HUDEP-2 (cell line): ENCODE data around the gene CCL15.
"Not testable (repeated sequence)": the region's sequence is repeated elsewhere in the genome, so short reads cannot be mapped to it uniquely, and the experiment has no call there.

Experiments used
- DNase-seq, 76 experiments: peaks; one replicate each; lab custom pipeline; 2025; ENCODE audit not compliant: unreplicated experiment in 76 of 76; lab: John Stamatoyannopoulos, UW

CCL15 gene, protein sequence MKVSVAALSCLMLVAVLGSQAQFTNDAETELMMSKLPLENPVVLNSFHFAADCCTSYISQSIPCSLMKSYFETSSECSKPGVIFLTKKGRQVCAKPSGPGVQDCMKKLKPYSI

DNA sequence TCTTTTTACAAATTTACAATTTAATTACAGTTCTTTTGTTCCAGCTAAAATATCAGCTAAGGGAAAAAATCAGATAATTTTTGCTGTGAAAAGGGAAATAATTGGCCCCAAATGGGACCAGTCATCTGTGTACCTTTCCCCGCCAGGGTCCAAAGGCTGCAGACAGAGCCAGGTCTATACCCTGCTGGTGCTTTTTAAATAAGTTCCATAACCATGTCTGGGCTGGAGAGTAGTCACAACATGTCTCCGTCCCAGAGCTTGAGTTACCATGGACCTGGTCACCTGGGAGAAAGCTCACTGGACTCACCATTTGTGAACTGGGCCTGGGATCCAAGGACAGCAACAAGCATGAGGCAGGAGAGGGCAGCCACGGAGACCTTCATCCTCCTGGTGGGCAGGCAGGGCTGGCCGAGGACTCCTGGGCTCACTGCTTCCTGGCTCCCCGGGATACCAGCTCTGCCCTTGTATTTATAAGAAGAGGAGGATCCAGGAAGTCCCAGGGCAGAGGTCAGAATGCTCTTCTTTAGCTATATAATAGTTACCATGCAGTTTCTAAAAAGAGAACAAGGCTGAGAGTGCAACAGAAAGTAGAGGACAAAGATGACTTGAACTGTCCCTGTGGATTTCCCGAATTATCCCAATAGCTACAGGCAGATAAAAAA, at the start of gene CCL15:
CCL15 (minus strand) TSS at position 444 of the 662 bp plus-strand sequence; CDS start at position 383, 61 bp downstream.
- no peak for DNase-seq

DNA sequence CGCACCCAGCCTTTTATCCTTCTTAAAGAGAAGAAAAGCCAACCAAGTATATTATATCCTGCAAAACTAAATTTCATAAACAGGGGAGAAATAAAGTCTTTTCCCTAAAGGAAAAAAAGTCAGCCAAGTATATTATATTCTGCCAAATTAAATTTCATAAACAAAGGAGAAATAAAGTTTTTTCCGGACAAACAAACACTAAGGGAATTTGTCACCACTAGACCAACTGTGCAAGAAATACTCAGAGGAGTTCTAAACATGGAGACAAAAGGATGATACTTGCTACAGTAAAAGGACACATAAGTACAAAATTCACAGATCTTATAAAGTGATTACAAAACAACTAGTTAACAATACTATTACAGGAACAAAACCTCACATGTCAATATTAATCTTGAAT, 48.3 kb upstream of the CCL15 start:
- DNase-seq, result no peak

DNA sequence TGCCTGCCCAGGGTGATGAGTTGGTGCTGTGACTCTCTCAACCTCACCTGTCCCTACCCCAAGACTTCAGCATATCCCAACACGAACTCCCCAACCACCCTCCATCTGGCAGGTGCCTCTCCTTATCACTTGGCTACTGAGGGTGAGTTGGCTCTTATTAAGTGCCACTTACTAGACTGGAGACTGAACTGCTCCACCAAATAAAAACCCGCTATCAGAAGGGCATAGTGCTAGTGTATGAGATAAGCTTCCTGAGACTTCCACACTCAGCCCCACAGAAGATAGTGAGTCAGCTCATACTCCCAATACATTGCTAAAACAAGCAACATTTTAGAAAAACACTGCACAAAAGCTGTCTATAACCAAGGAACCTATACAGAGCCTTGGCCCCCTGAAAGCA, 46.7 kb upstream of the CCL15 start:
- DNase-seq, result peak in 17 of 76 experiments; percentile 1 to 64 (median 15)

DNA sequence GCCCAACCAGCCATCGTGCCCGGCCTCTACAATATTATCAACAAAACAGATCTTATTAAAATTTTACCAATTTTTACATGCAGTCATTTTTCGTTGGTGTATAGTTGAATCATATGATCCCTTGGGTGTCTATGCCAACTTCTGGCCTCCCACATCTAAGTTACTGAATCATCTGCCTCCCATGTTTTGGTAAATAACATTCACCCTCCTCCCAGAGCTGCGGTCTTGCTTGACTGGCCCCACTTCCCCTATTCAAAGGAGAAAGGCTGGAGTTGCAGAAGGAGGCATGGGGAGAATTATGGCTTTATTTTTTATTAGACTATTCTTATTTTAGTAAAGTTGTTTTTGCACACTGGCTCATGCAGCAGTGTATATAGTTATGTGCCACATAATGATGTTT, 34.9 kb upstream of the CCL15 start:
- DNase-seq, result no peak

DNA sequence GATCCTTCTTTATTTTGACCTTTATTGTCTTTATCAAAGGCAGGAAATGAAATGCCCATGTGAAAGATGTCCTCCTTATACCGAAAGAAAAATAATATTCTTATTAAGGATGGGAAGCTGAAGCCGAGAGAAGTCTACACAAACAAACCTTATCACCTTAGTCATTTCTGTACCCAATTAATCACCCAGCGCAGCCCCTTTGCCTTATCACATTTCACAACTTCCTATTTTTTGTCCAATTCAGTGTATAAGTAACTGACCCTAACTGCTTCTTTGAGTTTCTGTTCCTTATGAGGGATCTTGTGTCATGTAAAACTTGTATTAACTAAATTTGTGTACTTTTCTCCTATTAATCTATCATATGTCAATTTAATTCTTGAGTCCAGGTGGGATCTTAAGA, 32.8 kb upstream of the CCL15 start:
- DNase-seq, result peak in 4 of 76 experiments; percentile 2 to 58 (median 29)

DNA sequence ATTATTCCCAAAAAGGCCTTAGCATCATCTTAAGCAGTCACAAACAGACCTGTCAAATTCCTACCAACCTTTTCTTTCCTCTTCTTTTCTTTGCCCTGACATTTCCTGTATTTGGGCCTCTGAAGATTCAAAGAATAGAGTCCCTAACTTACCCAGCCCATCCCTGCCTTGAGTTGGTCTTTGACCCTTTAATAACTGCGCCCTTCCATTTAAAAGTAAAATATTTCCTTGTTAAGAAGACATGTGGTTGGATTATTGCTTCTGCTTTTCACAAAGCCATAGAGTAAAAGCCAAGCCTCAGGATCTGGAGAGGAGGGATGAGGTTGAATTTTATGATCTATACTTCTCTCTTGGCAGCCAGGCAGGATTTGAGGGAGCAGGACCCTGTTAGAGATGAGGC, 29.6 kb upstream of the CCL15 start:
- DNase-seq, result no peak

DNA sequence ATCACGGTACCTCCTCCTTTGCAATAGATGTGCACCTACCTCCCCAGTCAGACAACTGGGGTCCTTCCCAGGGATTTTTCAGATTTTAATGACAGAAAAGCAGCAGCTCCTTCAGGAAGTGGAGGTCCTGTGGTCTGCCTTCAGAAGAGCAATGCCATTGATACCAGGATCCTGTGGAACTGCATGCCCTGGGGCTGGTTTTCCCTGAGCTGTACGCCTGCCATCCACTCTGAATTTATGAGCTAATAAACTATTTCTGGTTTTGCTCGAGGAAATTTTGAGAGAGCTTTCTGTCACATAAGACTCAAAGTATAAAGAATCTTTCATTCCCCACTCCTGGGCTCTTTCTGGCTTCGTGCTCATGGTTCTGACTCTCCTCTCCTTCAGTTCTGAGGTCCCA, 26.4 kb upstream of the CCL15 start:
- DNase-seq, result no peak

DNA sequence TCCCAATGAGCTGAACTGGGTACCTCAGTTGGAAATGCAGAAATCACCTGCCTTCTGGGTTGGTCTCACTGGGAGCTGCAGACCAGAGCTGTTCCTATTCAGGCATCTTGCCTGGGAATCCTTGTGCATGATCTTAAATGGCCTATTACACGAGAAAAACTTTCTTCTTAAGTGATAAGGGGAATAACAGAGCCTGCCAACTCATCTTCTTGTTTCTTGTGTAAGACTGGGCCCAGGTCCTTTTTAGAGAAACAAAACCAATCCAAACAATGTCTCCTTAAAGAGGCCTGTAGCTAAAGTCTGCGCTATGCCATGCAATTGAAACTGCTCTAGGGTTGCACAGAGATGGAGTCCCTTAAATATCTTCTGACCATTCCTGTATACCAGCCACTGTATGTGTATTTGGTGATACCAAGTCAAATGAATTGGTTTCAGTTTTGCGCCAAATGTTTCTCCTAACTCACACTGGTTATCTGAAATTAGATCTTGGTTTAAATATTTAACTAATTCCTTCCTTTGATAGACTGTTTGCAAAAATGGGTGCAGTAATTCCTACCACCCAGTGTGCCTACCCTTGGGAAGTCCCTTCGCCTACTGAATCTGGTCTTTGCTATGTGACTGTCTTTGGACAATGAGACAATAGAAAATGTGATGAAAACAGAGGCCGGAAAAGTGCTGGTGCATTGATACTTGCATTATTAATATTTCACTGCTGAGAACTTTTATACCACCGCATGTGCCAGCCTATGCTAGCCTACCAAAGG, 22.9 kb upstream of the CCL15 start:
- DNase-seq, result no peak

DNA sequence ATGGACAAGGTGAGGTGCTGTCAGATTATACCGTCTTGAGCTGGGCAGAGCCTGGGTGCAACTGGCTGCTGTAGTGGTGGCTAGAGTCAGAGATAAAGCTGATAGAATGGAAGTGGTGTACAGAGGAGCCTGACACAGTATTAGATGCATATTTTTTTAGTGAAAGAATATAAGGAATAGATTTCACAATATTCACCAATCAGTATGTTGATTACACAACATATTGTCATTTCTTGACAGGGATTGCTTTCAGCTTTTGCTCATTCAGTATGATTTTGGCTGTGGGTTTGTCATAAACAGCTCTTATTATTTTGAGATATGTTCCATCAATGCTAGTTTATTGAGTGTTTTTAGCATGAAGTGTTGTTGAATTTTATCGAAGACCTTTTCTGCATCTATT, 18.1 kb upstream of the CCL15 start:
- DNase-seq, result no peak

DNA sequence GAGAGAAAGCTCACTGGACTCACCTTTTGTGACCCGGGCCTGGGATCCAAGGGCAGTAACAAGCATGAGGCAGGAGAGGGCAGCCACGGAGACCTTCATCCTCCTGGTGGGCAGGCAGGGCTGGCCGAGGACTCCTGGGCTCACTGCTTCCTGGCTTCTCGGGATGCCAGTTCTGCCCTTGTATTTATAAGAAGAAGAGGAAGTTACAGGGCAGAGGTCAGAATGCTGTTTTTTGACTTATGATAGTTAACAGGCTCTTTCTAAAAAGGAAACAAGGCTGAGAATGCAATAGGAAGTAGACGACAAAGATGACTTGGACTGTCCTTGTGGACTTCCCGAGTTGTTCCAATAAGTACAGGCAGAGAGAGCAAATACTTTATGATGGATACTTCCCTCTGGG, 16.4 kb upstream of the CCL15 start, which contains the start of gene CCL23:
CCL23 (minus strand) TSS at position 174 of the 400 bp plus-strand sequence; CDS start at position 99, 75 bp downstream.
- no peak for DNase-seq

DNA sequence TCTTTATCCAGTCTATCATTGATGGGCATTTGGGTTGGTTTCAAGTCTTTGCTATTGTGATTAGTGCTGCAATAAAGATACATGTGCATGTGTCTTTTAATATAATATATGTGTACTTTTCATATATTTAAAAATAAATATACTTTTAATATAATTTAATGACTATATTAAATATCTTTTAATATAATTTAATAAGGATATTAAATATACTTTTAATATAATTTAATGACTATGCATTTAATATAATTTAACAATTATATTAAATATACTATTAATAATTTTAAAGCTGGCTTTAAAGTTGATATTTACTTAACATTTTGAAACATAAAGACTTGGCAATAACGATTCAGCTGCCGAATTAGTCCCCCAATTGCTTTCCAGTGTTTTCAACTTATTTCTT, 15.2 kb upstream of the CCL15 start:
- no peak for DNase-seq

DNA sequence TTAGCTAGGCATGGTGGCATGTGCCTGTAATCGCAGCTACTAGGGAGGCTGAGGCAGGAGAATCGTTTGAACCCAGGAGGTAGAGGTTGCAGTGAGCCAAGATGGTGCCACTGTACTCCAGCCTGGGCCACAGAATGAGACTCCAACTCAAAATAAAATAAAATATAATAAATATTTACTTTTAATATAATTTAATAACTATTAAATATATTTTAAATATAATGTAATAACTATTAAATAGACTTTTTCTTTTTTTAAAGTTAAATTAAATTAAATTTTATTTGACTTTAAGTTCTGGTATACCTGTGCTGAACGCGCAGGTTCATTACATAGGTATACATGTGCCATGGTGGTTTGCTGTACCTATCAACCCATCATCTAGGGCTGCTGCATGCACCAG, 14.5 kb upstream of the CCL15 start:
- not testable (repeated sequence) for DNase-seq

DNA sequence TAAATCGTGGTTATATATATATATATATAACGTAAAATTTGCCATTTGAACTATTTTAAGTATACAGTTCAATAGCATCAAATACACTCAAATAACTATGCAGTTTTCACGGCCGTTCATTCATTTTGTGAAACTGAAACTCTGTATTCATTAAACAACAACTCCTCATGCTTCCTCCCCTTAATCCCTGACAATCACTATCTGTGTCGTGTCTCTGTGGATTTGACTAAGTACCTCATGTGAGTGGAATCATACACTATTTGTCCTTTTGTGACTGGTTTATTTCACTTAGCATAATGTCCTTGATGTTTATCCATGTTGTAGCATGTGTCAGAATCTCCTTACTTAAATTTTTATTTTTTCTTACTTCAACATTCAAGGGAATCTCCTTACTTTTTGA, 13.6 kb upstream of the CCL15 start:
- no peak for DNase-seq

DNA sequence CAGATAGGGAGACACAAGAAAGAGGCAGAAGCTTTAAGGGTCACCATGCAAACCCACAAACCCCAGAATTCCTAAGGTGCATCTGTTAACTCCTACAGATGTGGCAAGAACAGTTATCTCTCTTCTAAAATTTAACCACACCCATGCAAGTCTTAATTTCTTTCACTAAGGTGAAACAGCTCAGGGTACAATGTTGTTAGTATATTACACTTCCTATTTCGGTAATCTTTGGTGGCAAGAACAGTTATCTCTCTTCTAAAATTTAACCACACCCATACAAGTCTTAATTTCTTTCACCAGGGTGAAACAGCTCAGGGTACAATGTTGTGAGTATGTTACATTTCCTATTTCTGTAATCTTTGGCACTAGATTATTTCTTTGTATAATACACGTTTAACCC, 9.8 kb upstream of the CCL15 start:
- DNase-seq, result peak in 11 of 76 experiments; percentile 6 to 62 (median 14)

DNA sequence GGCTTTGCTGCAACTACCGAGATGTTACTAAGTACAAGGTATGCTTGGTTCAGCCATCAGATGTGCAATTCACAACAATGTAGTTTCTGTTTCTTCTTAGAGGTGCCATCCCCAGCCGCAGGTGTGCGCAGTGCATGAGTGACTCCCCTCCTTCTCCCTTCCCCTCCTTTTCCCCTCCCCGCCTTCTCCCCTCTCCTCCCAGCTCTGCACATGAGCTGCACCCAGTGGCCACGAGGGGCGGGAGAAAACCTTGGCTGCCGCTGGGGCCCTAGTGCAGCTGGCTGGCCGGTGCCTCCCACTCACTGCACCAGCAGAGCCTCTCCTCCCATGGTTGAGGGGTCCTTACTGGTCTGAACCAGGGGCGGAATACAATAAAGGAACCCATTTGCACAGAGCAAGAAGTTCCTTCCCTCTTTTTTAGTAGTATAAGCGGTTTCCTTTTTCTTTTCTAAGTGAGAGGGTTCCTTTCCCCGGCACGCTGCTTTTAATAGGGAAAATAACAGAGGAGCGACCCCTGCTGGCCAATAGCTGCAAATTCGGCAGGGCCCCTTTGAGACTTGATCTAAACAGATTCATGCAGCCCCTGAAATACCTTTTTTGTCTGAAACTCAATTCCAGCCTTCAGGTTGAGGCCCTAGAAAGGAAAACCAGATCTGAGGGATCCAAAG, 7.8 kb upstream of the CCL15 start:
- DNase-seq, result peak in 1 of 76 experiments; percentile 6

DNA sequence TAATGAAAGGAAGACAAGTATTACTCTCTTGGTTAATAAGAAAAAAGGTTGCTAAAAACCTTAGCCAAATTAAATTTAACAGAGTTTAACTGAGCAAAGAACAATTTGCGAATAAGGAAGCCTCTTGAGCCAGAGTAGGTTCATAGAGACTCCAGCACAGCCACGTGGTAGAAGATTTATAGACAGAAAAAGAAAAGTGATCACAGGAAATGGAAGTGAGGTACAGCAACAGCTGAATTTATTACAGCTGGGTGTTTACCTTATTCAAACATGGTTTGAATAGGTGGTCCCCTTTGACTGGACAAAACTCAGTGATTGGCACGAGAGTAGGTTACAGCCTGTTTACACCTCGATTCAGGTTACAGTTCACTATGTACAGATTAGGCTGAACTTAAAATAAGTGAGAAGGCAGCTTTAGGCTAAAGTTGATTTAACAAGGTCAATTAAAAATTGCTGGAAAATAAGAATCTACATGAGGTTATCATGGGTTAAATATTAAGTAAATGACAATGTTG, 3.3 kb upstream of the CCL15 start:
- DNase-seq, result no peak

DNA sequence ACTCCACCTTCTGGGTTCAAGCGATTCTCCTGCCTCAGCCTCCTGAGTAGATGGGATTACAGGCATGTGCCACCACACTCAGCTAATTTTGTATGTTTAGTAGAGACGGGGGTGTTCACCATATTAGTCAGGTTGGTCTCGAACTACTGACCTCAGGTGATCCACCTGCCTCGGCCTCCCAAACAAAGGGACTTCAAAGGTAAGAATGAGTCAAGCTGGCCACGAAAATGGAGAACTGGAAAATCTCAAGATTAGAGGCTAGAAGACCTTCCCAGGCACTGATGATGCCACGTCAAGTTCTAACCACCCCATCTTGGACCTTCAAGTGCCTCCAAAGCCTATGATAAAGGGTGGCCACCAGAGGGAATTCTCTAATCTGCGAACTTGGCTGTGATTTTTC, 1.3 kb upstream of the CCL15 start:
- no peak for DNase-seq

DNA sequence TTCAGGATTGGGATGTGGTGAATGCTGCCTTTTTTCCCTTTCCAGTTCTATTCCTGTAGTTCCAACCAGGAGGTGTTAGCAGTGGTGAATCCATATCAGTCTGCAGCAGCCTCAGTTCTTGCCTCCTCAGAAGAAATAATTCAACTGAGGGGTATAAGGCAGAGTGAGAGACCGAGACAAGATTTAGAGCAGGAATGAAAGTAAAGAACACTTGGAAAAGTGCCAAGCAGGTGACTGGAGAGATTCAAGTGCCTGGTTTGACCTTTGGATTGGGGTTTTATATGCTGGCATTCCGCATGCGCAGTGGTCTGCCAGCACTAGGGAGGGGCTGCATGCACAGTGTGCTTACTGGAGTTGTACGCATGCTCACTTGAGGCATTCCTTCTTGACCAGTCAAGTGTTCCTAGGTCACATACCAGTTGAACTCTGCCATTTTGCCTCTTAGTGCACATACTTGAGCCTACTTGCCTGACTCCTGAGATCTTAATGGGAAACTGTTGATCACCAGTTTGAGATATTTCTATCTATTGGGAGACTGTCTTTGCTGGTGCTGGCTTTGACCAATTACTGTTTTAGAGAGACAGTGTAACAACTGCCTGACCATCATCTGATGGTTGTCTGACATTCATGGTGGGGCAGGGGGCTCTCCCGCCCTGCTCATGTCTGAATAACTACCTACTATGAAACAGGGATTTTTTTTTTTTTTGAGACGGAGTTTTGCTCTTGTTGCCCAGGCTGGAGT, 680 bp upstream of the CCL15 start:
- DNase-seq, result no peak

DNA sequence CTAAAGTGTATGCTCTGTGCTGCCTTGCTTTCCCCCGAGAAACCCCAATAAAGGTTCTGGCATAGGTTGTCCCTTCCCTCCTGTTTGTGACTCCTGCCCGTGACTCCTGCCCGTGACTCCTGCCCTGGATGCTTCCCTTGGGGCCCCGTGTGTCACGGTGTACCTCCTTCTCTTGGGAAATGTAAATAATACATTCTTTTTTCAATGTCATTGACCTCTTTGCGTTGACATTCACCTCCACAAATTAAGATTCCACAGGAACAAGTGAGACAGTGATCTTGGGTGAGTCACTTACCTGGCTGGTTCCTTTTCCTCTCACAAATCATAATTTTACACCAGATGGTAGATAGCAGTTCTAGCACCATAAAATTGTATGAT, 632 bp downstream of the CCL15 start:
- no peak for DNase-seq

DNA sequence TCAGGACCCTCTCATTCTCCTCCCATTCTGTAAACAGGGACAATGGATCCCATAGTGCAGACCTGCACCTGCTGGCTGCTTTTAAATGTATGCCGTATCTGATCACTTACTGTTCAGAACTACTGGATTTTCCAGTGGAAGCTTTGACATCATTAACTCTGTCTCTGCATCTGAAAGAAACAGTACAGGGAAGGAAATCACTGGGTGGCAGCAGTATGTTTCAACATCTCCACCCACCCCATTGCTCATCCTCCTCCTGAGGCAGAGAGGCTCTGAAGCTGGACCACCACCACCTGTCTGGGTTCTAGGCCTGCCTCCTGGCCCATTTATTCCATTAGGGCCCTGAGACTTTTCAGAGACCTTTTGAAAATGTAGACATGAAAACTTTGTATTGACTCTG, 2.6 kb downstream of the CCL15 start:
- no peak for DNase-seq
